Breast epithelium (tissue), 4 donors: ENCODE data around the gene FAP. TPM values are rescaled to one million over a fixed set of nuclear protein-coding genes. Genes with fewer than 3 reads are reported as not detected.

Source experiments
- DNase-seq, 2 donors: peaks; one replicate each; pipeline ENCODE4 v3.0.0-alpha.2; 2019; ENCODE audit warnings: low spot score in 2 of 2
- H3K27ac ChIP-seq, 2 donors: fragments of 200-600 bp; sonication (generic) in 1 of 2; one replicate each; pipeline ENCODE4 v1.5.1; 2016 to 2019; ENCODE audit warnings: mild to moderate bottlenecking in 1 of 2
- H3K27me3 ChIP-seq, 2 donors: fragments of 200-600 bp; sonication (generic) in 1 of 2; one replicate each; pipeline versions ENCODE4 v1.5.1 to v1.6.0; 2017 to 2019; ENCODE audit warnings: control low read depth in 1 of 2, mild to moderate bottlenecking in 1 of 2
- H3K36me3 ChIP-seq: fragments of 200-600 bp; one replicate; pipeline ENCODE4 v1.5.1; 2019
- H3K4me1 ChIP-seq, 2 donors: fragments of 200-600 bp; sonication (generic); one replicate each; pipeline ENCODE4 v1.5.1; 2016 to 2019; ENCODE audit warnings: control low read depth in 1 of 2
- H3K4me3 ChIP-seq, 3 donors: fragments of 200-600 bp; sonication (generic); 1 replicate in 2 of 3; 2 replicates in 1 of 3; pipeline ENCODE4 v1.5.1; 2016 to 2019; ENCODE audit warnings: mild to moderate bottlenecking in 3 of 3, moderate library complexity in 2 of 3
- H3K9me3 ChIP-seq, 2 donors: fragments of 200-600 bp; sonication (generic) in 1 of 2; one replicate each; pipeline ENCODE4 v1.5.1; 2016 to 2019; ENCODE audit warnings: control low read depth in 1 of 2
- POLR2A ChIP-seq: fragments of 450-650 bp; IDR thresholded peaks from one replicate; pipeline ENCODE4 v1.6.1; 2016; ENCODE audit warnings: antibody characterized with exemption, mild to moderate bottlenecking, moderate library complexity
- POLR2AphosphoS5 ChIP-seq, 3 donors: sonication (generic); formaldehyde crosslinking; IDR thresholded peaks; one replicate each; pipeline ENCODE4 v1.6.1; 2017; ENCODE audit warnings: antibody characterized with exemption in 3 of 3
- intact Hi-C: fragments of 100-400 bp; cut with DNase I; formaldehyde crosslinking; loops from one replicate; pipeline ENCODE4 v1.15.1; 2023; ENCODE audit warnings: low total_unique reads
- total RNA-seq, 3 donors: library from RNA; depleted of rRNA; stranded (reverse); fragments of >200 nt; gene quantifications; one replicate each; pipeline ENCODE4 v1.1.0, GENCODE V29; 2016
- TF ChIP-seq, protein P1 (sequence below), 3 donors: fragments of 450-650 bp; IDR thresholded peaks; one replicate each; pipeline ENCODE4 v1.5.1; 2016 to 2017; ENCODE audit warnings: antibody characterized with exemption in 3 of 3, mild to moderate bottlenecking in 3 of 3, moderate library complexity in 3 of 3

Gene FAP
- total RNA-seq, 3 donors from 2014 or later, result 14.4 to 36.0 (median 22.4) TPM

- TF ChIP-seq, protein P1, sequence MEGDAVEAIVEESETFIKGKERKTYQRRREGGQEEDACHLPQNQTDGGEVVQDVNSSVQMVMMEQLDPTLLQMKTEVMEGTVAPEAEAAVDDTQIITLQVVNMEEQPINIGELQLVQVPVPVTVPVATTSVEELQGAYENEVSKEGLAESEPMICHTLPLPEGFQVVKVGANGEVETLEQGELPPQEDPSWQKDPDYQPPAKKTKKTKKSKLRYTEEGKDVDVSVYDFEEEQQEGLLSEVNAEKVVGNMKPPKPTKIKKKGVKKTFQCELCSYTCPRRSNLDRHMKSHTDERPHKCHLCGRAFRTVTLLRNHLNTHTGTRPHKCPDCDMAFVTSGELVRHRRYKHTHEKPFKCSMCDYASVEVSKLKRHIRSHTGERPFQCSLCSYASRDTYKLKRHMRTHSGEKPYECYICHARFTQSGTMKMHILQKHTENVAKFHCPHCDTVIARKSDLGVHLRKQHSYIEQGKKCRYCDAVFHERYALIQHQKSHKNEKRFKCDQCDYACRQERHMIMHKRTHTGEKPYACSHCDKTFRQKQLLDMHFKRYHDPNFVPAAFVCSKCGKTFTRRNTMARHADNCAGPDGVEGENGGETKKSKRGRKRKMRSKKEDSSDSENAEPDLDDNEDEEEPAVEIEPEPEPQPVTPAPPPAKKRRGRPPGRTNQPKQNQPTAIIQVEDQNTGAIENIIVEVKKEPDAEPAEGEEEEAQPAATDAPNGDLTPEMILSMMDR (IDR thresholded peaks at IDR 0.05), result no peak
- TF ChIP-seq POLR2A, result no peak
- no peak for TF ChIP-seq POLR2AphosphoS5 (IDR thresholded peaks at IDR 0.05)
- no peaks in the 10 kb centered on the region for H3K27me3 ChIP-seq
Observed at GRCh38 chr2:162155093-162155492, 88.2 kb downstream of the FAP start.

GRCh38 chr2:162153608-162154224 is 89.5 kb downstream of the FAP start:
- TF ChIP-seq POLR2A, result no peak
- no peak for TF ChIP-seq POLR2AphosphoS5 (IDR thresholded peaks at IDR 0.05)
- TF ChIP-seq, protein P1 (IDR thresholded peaks at IDR 0.05), result no peak
- no peaks in the 10 kb centered on the region for H3K27me3 ChIP-seq
- no peak for DNase-seq

More at GRCh38 chr2:162155093-162155492, 88.2 kb downstream of the FAP start:
- Histone ChIP-seq H3K9me3 (no peaks in the 10 kb centered on the region), H3K27ac (no peak overlapping the region), H3K4me1 (no peaks in the 10 kb centered on the region), H3K4me3 (no peak overlapping the region), H3K36me3 (no peaks in the 10 kb centered on the region)
- intact Hi-C loops, result no loop called here
- no peak for DNase-seq

DNA sequence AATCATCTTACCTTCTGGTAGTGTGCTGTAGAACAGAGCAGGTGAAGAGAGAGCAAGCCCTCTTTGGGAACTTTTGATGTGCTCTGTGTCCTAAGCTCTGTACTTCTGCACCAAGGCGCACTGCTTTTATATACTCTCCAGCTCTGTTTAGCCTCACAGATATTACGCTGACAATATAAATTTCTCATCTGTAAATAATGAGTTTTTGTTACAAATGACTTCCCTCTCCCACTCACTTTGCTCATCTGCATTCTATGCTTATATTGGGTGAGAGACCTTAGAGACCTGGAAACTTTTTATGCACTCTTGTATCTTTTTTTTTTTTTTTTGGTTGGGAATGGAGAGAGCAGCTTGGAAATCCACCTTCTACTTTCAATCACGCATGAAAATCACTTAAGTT is 91.1 kb downstream of the FAP start, which contains the start of gene GCG:
Gene GCG (minus strand): TSS at position 101 of the 400 bp plus-strand sequence. CDS start 3,069 bp downstream, outside the sequence.
- TF ChIP-seq POLR2AphosphoS5 (IDR thresholded peaks at IDR 0.05) (no peak), POLR2A (no peak)
- TF ChIP-seq, protein P1 (IDR thresholded peaks at IDR 0.05), result no peak
- intact Hi-C loops, result no loop called here
- no peak within 1 kb of the TSS for H3K4me3 ChIP-seq
- no peak within 1 kb of the TSS for H3K27ac ChIP-seq
- H3K36me3 ChIP-seq, result no peaks in the 10 kb centered on the region
- no peaks in the 10 kb centered on the region for H3K4me1 ChIP-seq
- H3K27me3 ChIP-seq, result no peaks in the 10 kb centered on the region
- H3K9me3 ChIP-seq, result no peaks in the 10 kb centered on the region
- DNase-seq, result no peak

More at GRCh38 chr2:162153608-162154224, 89.5 kb downstream of the FAP start:
- H3K4me1 ChIP-seq, result no peaks in the 10 kb centered on the region
- no peaks in the 10 kb centered on the region for H3K36me3 ChIP-seq
- H3K9me3 ChIP-seq, result no peaks in the 10 kb centered on the region
- H3K27ac ChIP-seq, result no peak overlapping the region
- H3K4me3 ChIP-seq, result no peak overlapping the region
- intact Hi-C loops, result no loop called here

DNA sequence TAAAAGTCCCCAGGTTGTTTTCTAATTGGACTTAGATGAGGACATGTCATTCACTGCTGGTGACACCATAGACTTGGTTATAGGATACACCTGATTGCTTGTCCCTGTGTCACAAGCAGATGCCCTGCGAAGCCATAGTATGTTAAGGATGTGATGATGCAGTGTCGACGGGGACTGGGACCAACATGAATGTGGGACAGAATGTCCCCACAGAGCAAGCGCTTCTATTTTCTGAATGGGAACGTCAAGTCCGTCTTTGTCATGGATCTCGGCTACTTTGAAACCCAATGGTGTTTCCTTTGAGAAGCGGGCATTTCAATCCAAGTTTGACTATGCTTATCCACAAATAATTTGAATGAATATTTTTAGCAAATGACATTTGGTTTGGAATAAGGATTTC is 93.3 kb downstream of the FAP start:
- intact Hi-C loops, result no loop called here
- no peaks in the 10 kb centered on the region for H3K27me3 ChIP-seq
- no peaks in the 10 kb centered on the region for H3K36me3 ChIP-seq

GRCh38 chr2:162149466-162149865 is 93.8 kb downstream of the FAP start:
- H3K4me1 ChIP-seq, result no peaks in the 10 kb centered on the region
- no peak for DNase-seq
- intact Hi-C loops, result no loop called here

More for the DNA sequence above, 93.3 kb downstream of the FAP start:
- Histone ChIP-seq H3K4me1 (no peaks in the 10 kb centered on the region), H3K27ac (no peak overlapping the region), H3K9me3 (no peaks in the 10 kb centered on the region), H3K4me3 (no peak overlapping the region)
- TF ChIP-seq, protein P1 (IDR thresholded peaks at IDR 0.05), result no peak
- TF ChIP-seq POLR2AphosphoS5 (IDR thresholded peaks at IDR 0.05), result no peak
- no peak for TF ChIP-seq POLR2A
- no peak for DNase-seq

More at GRCh38 chr2:162149466-162149865, 93.8 kb downstream of the FAP start:
- H3K27me3 ChIP-seq, result no peaks in the 10 kb centered on the region
- H3K4me3 ChIP-seq, result no peak overlapping the region
- TF ChIP-seq POLR2AphosphoS5 (IDR thresholded peaks at IDR 0.05), result no peak
- TF ChIP-seq, protein P1 (IDR thresholded peaks at IDR 0.05), result no peak
- TF ChIP-seq POLR2A, result no peak
- H3K27ac ChIP-seq, result no peak overlapping the region
- no peaks in the 10 kb centered on the region for H3K9me3 ChIP-seq
- no peaks in the 10 kb centered on the region for H3K36me3 ChIP-seq
